Fibroblast of lung (primary cell): ENCODE data around the gene RNASE13. TPM values are rescaled to one million over a fixed set of nuclear protein-coding genes. Genes with fewer than 3 reads are reported as not detected.
A peak's percentile ranks its signal among the peaks of the same experiment; 100 is the strongest.

Experiments used
- DNase-seq, 2 donors: peaks; one replicate each; pipeline versions ENCODE4 v3.0.0 to v3.0.0-alpha.2; 2010; ENCODE audit warnings: low read depth in 2 of 2
- H2AFZ ChIP-seq: 2 replicates; pipeline ENCODE4 v1.5.1; 2012; ENCODE audit warnings: low read length, control low read depth, inconsistent platforms
- H3K27ac ChIP-seq: 2 replicates; pipeline ENCODE4 v1.5.1; 2011; ENCODE audit warnings: low read length, control low read depth; ENCODE audit not compliant: insufficient read depth
- H3K27me3 ChIP-seq: 2 replicates; pipeline ENCODE4 v1.5.1; 2011; ENCODE audit warnings: mild to moderate bottlenecking, low read length; ENCODE audit not compliant: control insufficient read depth, insufficient read depth
- H3K36me3 ChIP-seq: 2 replicates; pipeline ENCODE4 v1.5.1; 2011; ENCODE audit warnings: low read length; ENCODE audit not compliant: control insufficient read depth, insufficient read depth
- H3K4me1 ChIP-seq: 2 replicates; pipeline ENCODE4 v1.5.1; 2011; ENCODE audit warnings: low read length; ENCODE audit not compliant: control insufficient read depth, insufficient read depth; ENCODE audit errors: extremely low read depth
- H3K4me2 ChIP-seq: 2 replicates; pipeline ENCODE4 v1.5.1; 2011; ENCODE audit warnings: low read length, control low read depth; ENCODE audit not compliant: insufficient read depth; ENCODE audit errors: extremely low read depth
- H3K4me3 ChIP-seq, 4 experiments: fragments of 200-600 bp in 1 of 4; sonication (generic) in 1 of 4; replicated peaks in 1 of 4; 2 replicates each; pipeline ENCODE4 v1.5.1; 2011 to 2016; ENCODE audit warnings: low read length in 4 of 4, low read depth in 3 of 4, mild to moderate bottlenecking in 3 of 4, control low read depth in 2 of 4, inconsistent platforms in 1 of 4, mixed read lengths in 1 of 4; ENCODE audit not compliant: insufficient read depth in 1 of 4; ENCODE audit errors: control extremely low read depth in 1 of 4
- H3K79me2 ChIP-seq: 2 replicates; pipeline ENCODE4 v1.5.1; 2012; ENCODE audit warnings: mild to moderate bottlenecking, low read length, inconsistent platforms; ENCODE audit not compliant: control insufficient read depth, insufficient read depth
- H3K9ac ChIP-seq: 2 replicates; pipeline ENCODE4 v1.5.1; 2011; ENCODE audit warnings: mild to moderate bottlenecking, low read length, control low read depth; ENCODE audit not compliant: insufficient read depth
- H3K9me3 ChIP-seq: 2 replicates; pipeline ENCODE4 v1.5.1; 2012; ENCODE audit warnings: low read depth, low read length; ENCODE audit not compliant: control insufficient read depth, insufficient read depth
- H4K20me1 ChIP-seq: 2 replicates; pipeline ENCODE4 v1.5.1; 2011; ENCODE audit warnings: low read length; ENCODE audit not compliant: control insufficient read depth, insufficient read depth; ENCODE audit errors: extremely low read depth
- CTCF ChIP-seq, 2 donors: IDR thresholded peaks in 1 of 2; conservative IDR thresholded peaks in 1 of 2; 1 replicate in 1 of 2; 2 replicates in 1 of 2; pipeline ENCODE4 v1.5.1; 2011 to 2012; ENCODE audit warnings: low read length in 2 of 2, control low read depth in 1 of 2, inconsistent platforms in 1 of 2, low read depth in 1 of 2, mild to moderate bottlenecking in 1 of 2
- EZH2 ChIP-seq: IDR thresholded peaks from 2 replicates; pipeline ENCODE4 v1.5.1; 2012; ENCODE audit warnings: low read length, control low read depth, mild to moderate bottlenecking; ENCODE audit errors: missing control alignments
- polyA plus RNA-seq, 2 donors: library from polyadenylated mRNA; depleted of rRNA in 1 of 2; stranded (reverse) in 1 of 2; unstranded in 1 of 2; fragments of >200 nt; gene quantifications; 2 replicates each; pipeline ENCODE4 v1.2.1, GENCODE V29; 2011 to 2012; ENCODE audit warnings: missing spikeins in 1 of 2
- total RNA-seq: library from RNA; depleted of rRNA; stranded (reverse); fragments of >200 nt; gene quantifications from 2 replicates; pipeline ENCODE4 v1.2.1, GENCODE V29; 2014

Gene RNASE13
- total and polyA plus RNA-seq, 2 donors (not counting 1 experiment from before 2014, with no cell fraction given): not detected

- peaks cover 2% of the 10 kb centered on the region for H3K79me2 ChIP-seq
- peaks cover 18% of the 10 kb centered on the region for H3K36me3 ChIP-seq
- peak; percentile 95 to 98 for DNase-seq
- H3K27ac ChIP-seq: peak overlapping the region; percentile 96
- H3K4me2 ChIP-seq: peak overlapping the region; percentile 96
- H4K20me1 ChIP-seq: no peaks in the 10 kb centered on the region
- TF ChIP-seq EZH2 (no peak), CTCF (conservative IDR thresholded peaks at IDR 0.05 in 1 of 2, IDR thresholded peaks at IDR 0.05 in 1 of 2; ENCODE audit: low read depth in 1 of 2, low read length in 2 of 2) (peak in 1 of 2 donors; percentile 9)
- no peaks in the 10 kb centered on the region for H3K9me3 ChIP-seq
- H3K4me1 ChIP-seq: peaks cover 11% of the 10 kb centered on the region
- H3K4me3 ChIP-seq: peak overlapping the region; percentile 64 to 74 (median 66)
- H3K27me3 ChIP-seq: no peaks in the 10 kb centered on the region
- H3K9ac ChIP-seq: peak overlapping the region; percentile 81
- no peak overlapping the region for H2AFZ ChIP-seq
These were observed 36.8 kb upstream of the RNASE13 start for GRCh38 chr14:21071225-21072030.

GRCh38 chr14:21070610-21071224 is 36.1 kb upstream of the RNASE13 start:
- Histone ChIP-seq H4K20me1 (no peaks in the 10 kb centered on the region), H3K36me3 (peaks cover 16% of the 10 kb centered on the region), H3K4me2 (peak overlapping the region; percentile 96), H3K9ac (peak overlapping the region; percentile 81), H2AFZ (peak overlapping the region; percentile 17), H3K4me1 (peaks cover 11% of the 10 kb centered on the region), H3K27ac (peak overlapping the region; percentile 96), H3K4me3 (peak overlapping the region; percentile 64 to 74 (median 66)), H3K79me2 (peaks cover 2% of the 10 kb centered on the region), H3K27me3 (no peaks in the 10 kb centered on the region), H3K9me3 (no peaks in the 10 kb centered on the region)
- DNase-seq: peak; percentile 43 to 59
- TF ChIP-seq CTCF (conservative IDR thresholded peaks at IDR 0.05 in 1 of 2, IDR thresholded peaks at IDR 0.05 in 1 of 2; ENCODE audit: low read depth in 1 of 2, low read length in 2 of 2) (no peak), EZH2 (no peak)

DNA sequence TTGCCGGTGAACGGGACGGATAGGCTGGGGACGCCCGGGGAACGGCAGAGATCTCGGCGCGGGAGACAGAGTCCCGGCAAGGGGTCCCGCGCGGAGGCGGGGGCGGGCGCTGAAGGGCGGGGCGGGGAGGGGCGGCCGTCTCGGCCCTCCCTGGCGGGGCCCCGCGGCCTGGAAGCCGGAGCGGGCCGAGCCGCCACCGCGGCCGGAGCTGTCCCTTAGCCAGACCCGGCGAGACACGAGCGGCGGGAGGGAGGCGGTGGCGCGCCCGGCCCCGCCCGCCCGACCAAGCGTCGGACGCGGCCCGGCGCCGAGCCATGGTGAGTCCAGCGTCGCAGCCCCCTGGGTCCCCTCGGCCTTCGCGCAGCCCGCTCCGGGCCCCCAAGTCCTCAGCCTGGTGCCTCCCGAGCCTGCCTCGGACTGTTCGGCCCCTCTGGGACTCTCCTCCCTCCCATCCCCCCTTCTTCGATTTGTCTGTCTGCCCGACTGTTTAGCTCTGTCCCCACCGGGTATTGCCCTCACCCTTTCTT is 35.5 kb upstream of the RNASE13 start, which contains the start of gene ARHGEF40:
ARHGEF40 (plus strand) TSS at position 222 of the 527 bp plus-strand sequence; CDS start at position 315, 93 bp downstream.
- no peaks in the 10 kb centered on the region for H3K27me3 ChIP-seq
- peak within 1 kb of the TSS; percentile 17 for H2AFZ ChIP-seq
- no peaks in the 10 kb centered on the region for H4K20me1 ChIP-seq
- peaks cover 2% of the 10 kb centered on the region for H3K79me2 ChIP-seq
- peaks cover 11% of the 10 kb centered on the region for H3K4me1 ChIP-seq
- peak; percentile 41 to 58 for DNase-seq
- peak within 1 kb of the TSS; percentile 81 for H3K9ac ChIP-seq
- H3K9me3 ChIP-seq: no peaks in the 10 kb centered on the region
- TF ChIP-seq EZH2 (no peak), CTCF (conservative IDR thresholded peaks at IDR 0.05 in 1 of 2, IDR thresholded peaks at IDR 0.05 in 1 of 2; ENCODE audit: low read depth in 1 of 2, low read length in 2 of 2) (no peak)
- H3K4me2 ChIP-seq: peak within 1 kb of the TSS; percentile 96
- peaks cover 10% of the 10 kb centered on the region for H3K36me3 ChIP-seq
- H3K4me3 ChIP-seq: peak within 1 kb of the TSS; percentile 64 to 74 (median 66)
- peak within 1 kb of the TSS; percentile 96 for H3K27ac ChIP-seq
